PC-3 (cell line): ENCODE measurements around the gene TEX11. TPM values are rescaled to one million over a fixed set of nuclear protein-coding genes. Genes with fewer than 3 reads are reported as not detected.

ENCODE experiments used
- ATAC-seq: fragments of 200-7000 bp; cut with Tn5 transposase; 2 replicates; pipeline ENCODE4 v1.9.1; 2020; ENCODE audit warnings: mild to moderate bottlenecking, moderate library complexity
- BruUV-seq: library from RNA; stranded (reverse); fragments of 400-500 nt; replicated peaks from 2 replicates; lab custom pipeline; 2021; lab: Mats Ljungman, UMichigan
- CTCF ChIA-PET: fragments of 300-600 bp; sonication (Branson Sonifier 250); formaldehyde crosslinking; loops from one replicate; lab custom pipeline; 2022; ENCODE audit warnings: antibody characterized with exemption; lab: Charles Lee
- POLR2A ChIA-PET: fragments of 300-600 bp; sonication (Branson Sonifier 250); formaldehyde crosslinking; loops from one replicate; lab custom pipeline; 2022; ENCODE audit warnings: antibody characterized with exemption; ENCODE audit not compliant: unreplicated experiment; lab: Charles Lee
- DNase-seq: peaks from one replicate; pipeline ENCODE4 v3.0.0-alpha.2; 2015
- H2AFZ ChIP-seq: fragments of 300-600 bp; sonication (generic); 2 replicates; pipeline ENCODE4 v1.6.0; 2016; ENCODE audit warnings: antibody characterized with exemption, low read length
- H3F3A ChIP-seq: fragments of 300-600 bp; sonication (generic); one replicate; pipeline ENCODE4 v1.6.0; 2017; ENCODE audit warnings: antibody characterized with exemption, low read length, control low read depth, mild to moderate bottlenecking; ENCODE audit not compliant: unreplicated experiment
- H3K27ac ChIP-seq: fragments of 300-600 bp; sonication (generic); 2 replicates; pipeline ENCODE4 v1.5.1; 2016; ENCODE audit warnings: mild to moderate bottlenecking, low read length
- H3K27me3 ChIP-seq: fragments of 300-600 bp; sonication (generic); 2 replicates; pipeline ENCODE4 v1.6.1; 2016; ENCODE audit warnings: low read length, mixed read lengths
- H3K36me3 ChIP-seq: fragments of 300-600 bp; sonication (generic); 2 replicates; pipeline ENCODE4 v1.6.1; 2016; ENCODE audit warnings: low read depth, mixed run types, low read length, mixed read lengths
- H3K4me1 ChIP-seq: fragments of 300-600 bp; sonication (generic); 2 replicates; pipeline ENCODE4 v1.5.1; 2016; ENCODE audit warnings: low read length; ENCODE audit not compliant: insufficient read depth
- H3K4me2 ChIP-seq: fragments of 300-600 bp; sonication (generic); 2 replicates; pipeline ENCODE4 v1.6.0; 2016; ENCODE audit warnings: low read length
- H3K4me3 ChIP-seq: fragments of 300-600 bp; sonication (generic); 2 replicates; pipeline ENCODE4 v1.5.1; 2016; ENCODE audit warnings: mild to moderate bottlenecking, low read length, mixed read lengths
- H3K79me2 ChIP-seq: fragments of 300-600 bp; sonication (generic); 2 replicates; pipeline ENCODE4 v1.6.1; 2017; ENCODE audit warnings: low read length, mixed read lengths
- H3K9ac ChIP-seq: fragments of 300-600 bp; sonication (generic); 2 replicates; pipeline ENCODE4 v1.6.0; 2016; ENCODE audit warnings: mild to moderate bottlenecking, low read length
- H3K9me2 ChIP-seq: fragments of 300-600 bp; sonication (generic); replicated peaks from 2 replicates; pipeline ENCODE4 v1.6.1; 2016; ENCODE audit warnings: mixed run types, low read length, mixed read lengths
- H3K9me3 ChIP-seq: fragments of 300-600 bp; sonication (generic); 2 replicates; pipeline ENCODE4 v1.6.1; 2016; ENCODE audit warnings: low read length, mixed read lengths
- H4K20me1 ChIP-seq: fragments of 300-600 bp; sonication (generic); 2 replicates; pipeline ENCODE4 v1.6.1; 2016; ENCODE audit warnings: low read length, mixed read lengths
- EZH2 ChIP-seq: fragments of 300-600 bp; sonication (generic); IDR thresholded peaks from one replicate; pipeline ENCODE4 v1.6.1; 2017; ENCODE audit warnings: antibody characterized with exemption, mild to moderate bottlenecking, low read length; ENCODE audit not compliant: unreplicated experiment
- EZH2phosphoT487 ChIP-seq: fragments of 300-600 bp; sonication (generic); IDR thresholded peaks from 2 replicates; pipeline ENCODE4 v1.6.1; 2018; ENCODE audit warnings: mild to moderate bottlenecking, antibody characterized with exemption, low read length, borderline replicate concordance
- intact Hi-C: fragments of 100-400 bp; cut with micrococcal nuclease; formaldehyde crosslinking; loops from 2 replicates; pipeline ENCODE4 v1.9.0; 2023
- total RNA-seq: library from RNA; depleted of rRNA; stranded (reverse); fragments of >200 nt; gene quantifications from 2 replicates; pipeline ENCODE4 v1.2.3, GENCODE V29; 2014
- TF ChIP-seq, protein P1 (sequence below): fragments of 300-600 bp; sonication (generic); conservative IDR thresholded peaks from 2 replicates; pipeline ENCODE4 v1.5.1; 2017; ENCODE audit warnings: antibody characterized with exemption, low read depth, mild to moderate bottlenecking, low read length

The TEX11 gene
- total RNA-seq, 1 experiment from 2014 or later, result not detected

DNA sequence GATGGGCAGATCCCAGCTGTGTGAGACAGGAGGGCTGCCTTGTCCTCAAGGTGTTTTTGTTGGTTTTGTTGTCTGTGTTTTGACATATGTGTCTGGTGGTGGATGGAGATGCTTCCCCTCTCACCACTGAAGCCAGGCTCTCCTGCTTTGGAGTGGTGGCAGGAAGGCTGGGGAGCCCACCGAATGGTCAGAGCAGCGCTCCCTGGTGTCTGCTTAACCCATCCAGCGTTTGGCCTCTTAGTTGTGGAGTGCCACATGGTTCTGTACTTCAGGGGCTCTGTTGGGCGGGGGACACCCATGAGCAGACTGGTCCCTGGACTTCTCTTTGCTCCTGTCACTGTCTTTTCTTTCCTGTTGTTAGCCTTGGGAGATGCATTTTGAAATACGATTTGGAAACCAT lies 412.0 kb downstream of the TEX11 start:
- H3K4me1 ChIP-seq, result no peaks in the 10 kb centered on the region
- ATAC-seq (no peak), DNase-seq (no peak)
- H3K27me3 ChIP-seq, result no peaks in the 10 kb centered on the region
- POLR2A ChIA-PET, result no interaction called here
- H3K4me3 ChIP-seq, result no peak overlapping the region
- no peak overlapping the region for H3K9ac ChIP-seq
- no peaks in the 10 kb centered on the region for H3K79me2 ChIP-seq
- CTCF ChIA-PET, result no interaction called here
- no peak overlapping the region for H2AFZ ChIP-seq
- H3K27ac ChIP-seq, result no peak overlapping the region
- no peaks in the 10 kb centered on the region for H4K20me1 ChIP-seq
- TF ChIP-seq EZH2 (no peak), EZH2phosphoT487 (no peak)
- TF ChIP-seq, protein P1, sequence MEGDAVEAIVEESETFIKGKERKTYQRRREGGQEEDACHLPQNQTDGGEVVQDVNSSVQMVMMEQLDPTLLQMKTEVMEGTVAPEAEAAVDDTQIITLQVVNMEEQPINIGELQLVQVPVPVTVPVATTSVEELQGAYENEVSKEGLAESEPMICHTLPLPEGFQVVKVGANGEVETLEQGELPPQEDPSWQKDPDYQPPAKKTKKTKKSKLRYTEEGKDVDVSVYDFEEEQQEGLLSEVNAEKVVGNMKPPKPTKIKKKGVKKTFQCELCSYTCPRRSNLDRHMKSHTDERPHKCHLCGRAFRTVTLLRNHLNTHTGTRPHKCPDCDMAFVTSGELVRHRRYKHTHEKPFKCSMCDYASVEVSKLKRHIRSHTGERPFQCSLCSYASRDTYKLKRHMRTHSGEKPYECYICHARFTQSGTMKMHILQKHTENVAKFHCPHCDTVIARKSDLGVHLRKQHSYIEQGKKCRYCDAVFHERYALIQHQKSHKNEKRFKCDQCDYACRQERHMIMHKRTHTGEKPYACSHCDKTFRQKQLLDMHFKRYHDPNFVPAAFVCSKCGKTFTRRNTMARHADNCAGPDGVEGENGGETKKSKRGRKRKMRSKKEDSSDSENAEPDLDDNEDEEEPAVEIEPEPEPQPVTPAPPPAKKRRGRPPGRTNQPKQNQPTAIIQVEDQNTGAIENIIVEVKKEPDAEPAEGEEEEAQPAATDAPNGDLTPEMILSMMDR, result no peak
- H3F3A ChIP-seq, result no peaks in the 10 kb centered on the region
- peaks cover 31% of the 10 kb centered on the region; the same call in 1 of the 2 replicates for H3K36me3 ChIP-seq
- no TSS peak for BruUV-seq
- no peak overlapping the region for H3K4me2 ChIP-seq
- no peaks in the 10 kb centered on the region for H3K9me3 ChIP-seq
- H3K9me2 ChIP-seq, result no peaks in the 10 kb centered on the region
- intact Hi-C loops, result no loop called here

DNA sequence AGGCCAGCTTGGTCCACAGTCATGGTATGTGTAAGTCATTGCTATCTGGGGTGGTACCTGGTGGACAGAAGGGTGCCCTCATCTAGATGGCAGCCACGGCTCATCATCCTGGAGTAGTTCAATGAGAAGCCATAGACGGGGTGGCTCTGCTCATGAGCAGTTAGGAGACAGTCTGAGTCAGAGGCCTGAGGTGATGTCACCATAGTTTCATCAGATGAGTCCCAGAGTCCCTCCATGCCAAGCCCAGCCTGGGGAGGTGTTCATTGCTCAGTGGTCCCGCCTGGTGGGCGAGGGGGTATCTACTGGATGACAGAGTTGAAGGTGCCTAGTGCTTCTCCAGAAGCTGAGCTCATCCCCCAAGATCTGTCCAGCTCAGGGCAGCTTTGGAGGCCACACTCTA lies 414.1 kb downstream of the TEX11 start:
- Histone ChIP-seq H2AFZ (no peak overlapping the region), H3K27me3 (no peaks in the 10 kb centered on the region), H3K9me3 (no peaks in the 10 kb centered on the region), H3K9me2 (no peaks in the 10 kb centered on the region), H3K4me2 (no peak overlapping the region), H4K20me1 (no peaks in the 10 kb centered on the region), H3K4me1 (no peaks in the 10 kb centered on the region), H3F3A (no peaks in the 10 kb centered on the region), H3K27ac (no peak overlapping the region), H3K9ac (no peak overlapping the region), H3K36me3 (peaks cover 28% of the 10 kb centered on the region; the same call in 1 of the 2 replicates), H3K79me2 (no peaks in the 10 kb centered on the region), H3K4me3 (no peak overlapping the region)
- no TSS peak for BruUV-seq
- intact Hi-C loops, result no loop called here
- TF ChIP-seq, protein P1, result no peak
- TF ChIP-seq EZH2phosphoT487, result no peak
- TF ChIP-seq EZH2, result no peak
- CTCF ChIA-PET, result no interaction called here
- POLR2A ChIA-PET, result no interaction called here
- DNase-seq, result peak; percentile 21
- ATAC-seq, result no peak; the same call in none of the 2 replicates

DNA sequence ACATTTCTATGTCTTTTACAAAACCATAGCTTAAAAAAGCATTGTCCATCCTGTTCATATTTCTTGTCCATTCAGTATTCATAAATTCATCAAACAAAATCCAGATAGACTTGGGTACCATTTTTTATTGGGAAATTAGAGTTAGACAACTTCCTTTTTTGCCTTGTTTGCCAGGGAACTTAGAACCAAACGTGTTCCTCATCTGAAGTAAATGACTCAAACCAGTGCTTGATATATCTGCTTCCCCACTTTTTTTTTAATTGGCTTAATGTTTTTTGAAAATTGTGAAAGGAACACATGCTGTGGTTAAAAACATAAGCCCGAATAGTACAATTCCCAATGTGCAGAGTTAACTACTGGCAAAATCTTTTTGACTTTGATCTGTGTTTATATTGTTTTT lies 419.7 kb downstream of the TEX11 start:
- POLR2A ChIA-PET, result no interaction called here

More for the DNA sequence above, 419.7 kb downstream of the TEX11 start:
- TF ChIP-seq, protein P1, result no peak
- TF ChIP-seq EZH2 (no peak), EZH2phosphoT487 (no peak)
- Histone ChIP-seq H4K20me1 (no peaks in the 10 kb centered on the region), H3K9me2 (no peaks in the 10 kb centered on the region), H3K9me3 (no peaks in the 10 kb centered on the region), H3K79me2 (no peaks in the 10 kb centered on the region), H3K4me2 (no peak overlapping the region), H3K27me3 (no peaks in the 10 kb centered on the region), H3K27ac (no peak overlapping the region), H3K36me3 (peaks cover 8% of the 10 kb centered on the region), H3K4me1 (peaks cover 14% of the 10 kb centered on the region; the same call in 1 of the 2 replicates), H2AFZ (no peak overlapping the region), H3K4me3 (no peak overlapping the region), H3K9ac (no peak overlapping the region), H3F3A (no peaks in the 10 kb centered on the region)
- CTCF ChIA-PET, result no interaction called here
- ATAC-seq (no peak), DNase-seq (no peak)
- no TSS peak for BruUV-seq
- intact Hi-C loops, result no loop called here
